Activated T-helper 2 cell treated with anti-CD3 and anti-CD28 coated beads, Interferon-gamma antibody, Interleukin-2, Interleukin-4, amounts not matched to agents 10 μg/mL and 5 μg/mL and 100 μg/mL, durations not matched to agents 14 hours and 24 hours and 36 hours (primary cell): ENCODE data around the gene MMP28. TPM values are rescaled to one million over a fixed set of nuclear protein-coding genes. Genes with fewer than 3 reads are reported as not detected.

Source experiments
- DNase-seq: peaks from one replicate; pipeline ENCODE4 v3.0.0; 2021; ENCODE audit warnings: low spot score
- H3K27ac Mint-ChIP-seq: one replicate; pipeline ENCODE4 v1.8.0; 2021; ENCODE audit warnings: mixed read lengths
- H3K27me3 Mint-ChIP-seq: one replicate; pipeline ENCODE4 v1.8.0; 2021; ENCODE audit warnings: low read depth, mixed read lengths
- H3K36me3 Mint-ChIP-seq: one replicate; pipeline ENCODE4 v1.8.0; 2021; ENCODE audit warnings: low read depth, mixed read lengths
- H3K4me1 Mint-ChIP-seq: one replicate; pipeline ENCODE4 v1.8.0; 2021; ENCODE audit warnings: low read depth, mixed read lengths
- H3K4me3 Mint-ChIP-seq: one replicate; pipeline ENCODE4 v1.8.0; 2021; ENCODE audit warnings: low read depth, mild to moderate bottlenecking, moderate library complexity, mixed read lengths
- H3K9me3 Mint-ChIP-seq: one replicate; pipeline ENCODE4 v1.8.0; 2021; ENCODE audit warnings: mixed read lengths
- intact Hi-C: fragments of 100-400 bp; cut with micrococcal nuclease; formaldehyde crosslinking; loops from one replicate; pipeline ENCODE4 v1.15.1; 2023
- total RNA-seq: library from RNA; stranded (reverse); gene quantifications from 2 replicates; pipeline ENCODE4 v1.2.3, GENCODE V29; 2022

MMP28 gene
- total RNA-seq = not detected in 2 replicates

GRCh38 chr17:35795007-35795870, at the start of gene MMP28:
MMP28 (minus strand) TSS chr17:35795641; CDS start chr17:35795377, 264 bp downstream.
- H3K36me3 Mint-ChIP-seq = no peaks in the 10 kb centered on the region
- DNase-seq = no peak
- intact Hi-C loops = no loop called here
- H3K4me3 Mint-ChIP-seq = peak within 1 kb of the TSS; percentile 73
- H3K4me1 Mint-ChIP-seq = peaks cover 8% of the 10 kb centered on the region
- no peaks in the 10 kb centered on the region for H3K9me3 Mint-ChIP-seq
- H3K27me3 Mint-ChIP-seq = peaks cover 73% of the 10 kb centered on the region
- no peak within 1 kb of the TSS for H3K27ac Mint-ChIP-seq

- Mint-ChIP-seq H3K4me3 (no peak overlapping the region), H3K36me3 (peaks cover 74% of the 10 kb centered on the region), H3K9me3 (no peaks in the 10 kb centered on the region), H3K4me1 (peaks cover 5% of the 10 kb centered on the region), H3K27me3 (no peaks in the 10 kb centered on the region), H3K27ac (no peak overlapping the region)
- DNase-seq = no peak
- intact Hi-C loops = no loop called here
These were observed 49.1 kb upstream of the MMP28 start for GRCh38 chr17:35844547-35844946.

GRCh38 chr17:35843698-35844097, 48.3 kb upstream of the MMP28 start:
- peaks cover 5% of the 10 kb centered on the region for H3K4me1 Mint-ChIP-seq
- no peak overlapping the region for H3K27ac Mint-ChIP-seq
- intact Hi-C loops = no loop called here
- DNase-seq = no peak
- no peaks in the 10 kb centered on the region for H3K27me3 Mint-ChIP-seq
- H3K4me3 Mint-ChIP-seq = no peak overlapping the region
- no peaks in the 10 kb centered on the region for H3K9me3 Mint-ChIP-seq
- peaks cover 72% of the 10 kb centered on the region for H3K36me3 Mint-ChIP-seq

- no peaks in the 10 kb centered on the region for H3K9me3 Mint-ChIP-seq
- DNase-seq = no peak
- H3K36me3 Mint-ChIP-seq = peaks cover 67% of the 10 kb centered on the region
- H3K4me3 Mint-ChIP-seq = no peak overlapping the region
- H3K27ac Mint-ChIP-seq = no peak overlapping the region
- H3K4me1 Mint-ChIP-seq = peaks cover 5% of the 10 kb centered on the region
- intact Hi-C loops = no loop called here
- H3K27me3 Mint-ChIP-seq = no peaks in the 10 kb centered on the region
These were observed 46.8 kb upstream of the MMP28 start for GRCh38 chr17:35842239-35842638.

GRCh38 chr17:35841505-35841904, 46.1 kb upstream of the MMP28 start:
- Mint-ChIP-seq H3K9me3 (no peaks in the 10 kb centered on the region), H3K27me3 (no peaks in the 10 kb centered on the region), H3K4me1 (peaks cover 5% of the 10 kb centered on the region), H3K36me3 (peaks cover 67% of the 10 kb centered on the region), H3K27ac (no peak overlapping the region), H3K4me3 (no peak overlapping the region)
- intact Hi-C loops = no loop called here
- DNase-seq = no peak

- DNase-seq = no peak
- intact Hi-C loops = no loop called here
- H3K4me3 Mint-ChIP-seq = no peak overlapping the region
- no peaks in the 10 kb centered on the region for H3K27me3 Mint-ChIP-seq
- no peaks in the 10 kb centered on the region for H3K9me3 Mint-ChIP-seq
- H3K36me3 Mint-ChIP-seq = peaks cover 67% of the 10 kb centered on the region
- H3K27ac Mint-ChIP-seq = no peak overlapping the region
- H3K4me1 Mint-ChIP-seq = peaks cover 5% of the 10 kb centered on the region
These were observed 45.7 kb upstream of the MMP28 start for GRCh38 chr17:35841101-35841500.

- intact Hi-C loops = no loop called here
- Mint-ChIP-seq H3K36me3 (peaks cover 74% of the 10 kb centered on the region), H3K27me3 (no peaks in the 10 kb centered on the region), H3K4me3 (no peak overlapping the region), H3K4me1 (peaks cover 4% of the 10 kb centered on the region), H3K9me3 (no peaks in the 10 kb centered on the region), H3K27ac (no peak overlapping the region)
- DNase-seq = no peak
These were observed 29.8 kb upstream of the MMP28 start for GRCh38 chr17:35825206-35825605.

- Mint-ChIP-seq H3K27ac (no peak overlapping the region), H3K27me3 (no peaks in the 10 kb centered on the region), H3K4me1 (peaks cover 13% of the 10 kb centered on the region), H3K36me3 (peaks cover 72% of the 10 kb centered on the region), H3K9me3 (no peaks in the 10 kb centered on the region), H3K4me3 (no peak overlapping the region)
- DNase-seq = no peak
- intact Hi-C loops = no loop called here
These were observed 25.9 kb upstream of the MMP28 start for GRCh38 chr17:35821308-35821707.

- DNase-seq = no peak
- H3K27ac Mint-ChIP-seq = no peak overlapping the region
- intact Hi-C loops = no loop called here
- H3K36me3 Mint-ChIP-seq = peaks cover 69% of the 10 kb centered on the region
- H3K4me1 Mint-ChIP-seq = peaks cover 25% of the 10 kb centered on the region
- no peak overlapping the region for H3K4me3 Mint-ChIP-seq
- no peaks in the 10 kb centered on the region for H3K9me3 Mint-ChIP-seq
- no peaks in the 10 kb centered on the region for H3K27me3 Mint-ChIP-seq
These were observed 24.0 kb upstream of the MMP28 start for GRCh38 chr17:35819455-35819854.

- Mint-ChIP-seq H3K36me3 (peaks cover 61% of the 10 kb centered on the region), H3K4me3 (no peak overlapping the region), H3K27me3 (no peaks in the 10 kb centered on the region)
These were observed 21.8 kb upstream of the MMP28 start for GRCh38 chr17:35817196-35817595.

GRCh38 chr17:35816723-35817122, 21.3 kb upstream of the MMP28 start:
- Mint-ChIP-seq H3K27me3 (no peaks in the 10 kb centered on the region), H3K9me3 (no peaks in the 10 kb centered on the region), H3K4me3 (no peak overlapping the region), H3K4me1 (peaks cover 37% of the 10 kb centered on the region), H3K27ac (no peak overlapping the region), H3K36me3 (peaks cover 60% of the 10 kb centered on the region)
- intact Hi-C loops = no loop called here
- no peak for DNase-seq

More at GRCh38 chr17:35817196-35817595, 21.8 kb upstream of the MMP28 start:
- no peak for DNase-seq
- intact Hi-C loops = no loop called here
- Mint-ChIP-seq H3K27ac (no peak overlapping the region), H3K4me1 (peaks cover 36% of the 10 kb centered on the region), H3K9me3 (no peaks in the 10 kb centered on the region)

- intact Hi-C loops = no loop called here
These were observed 17.0 kb upstream of the MMP28 start for GRCh38 chr17:35812456-35812855.

GRCh38 chr17:35811759-35812158, 16.3 kb upstream of the MMP28 start:
- H3K4me1 Mint-ChIP-seq = peaks cover 45% of the 10 kb centered on the region
- H3K36me3 Mint-ChIP-seq = peaks cover 39% of the 10 kb centered on the region
- peak overlapping the region; percentile 5 for H3K27ac Mint-ChIP-seq
- no peaks in the 10 kb centered on the region for H3K27me3 Mint-ChIP-seq
- H3K9me3 Mint-ChIP-seq = no peaks in the 10 kb centered on the region
- peak overlapping the region; percentile 43 for H3K4me3 Mint-ChIP-seq
- intact Hi-C loops = no loop called here
- DNase-seq = no peak

More at GRCh38 chr17:35812456-35812855, 17.0 kb upstream of the MMP28 start:
- H3K36me3 Mint-ChIP-seq = peaks cover 44% of the 10 kb centered on the region
- no peaks in the 10 kb centered on the region for H3K9me3 Mint-ChIP-seq
- peaks cover 45% of the 10 kb centered on the region for H3K4me1 Mint-ChIP-seq
- H3K27me3 Mint-ChIP-seq = no peaks in the 10 kb centered on the region
- no peak overlapping the region for H3K27ac Mint-ChIP-seq
- H3K4me3 Mint-ChIP-seq = no peak overlapping the region
- no peak for DNase-seq
